Measurements from ENCODE around the gene KLHL17.
"Not testable (repeated sequence)": the region's sequence is repeated elsewhere in the genome, so short reads cannot be mapped to it uniquely, and the experiment has no call there.

- not testable (repeated sequence) for TF ChIP-seq MAX (CRISPR knock-in tag; IDR thresholded peaks at IDR 0.05); BMI1 (IDR thresholded peaks at IDR 0.05; ENCODE audit: low read length); ZNF766 (CRISPR knock-in tag; conservative IDR thresholded peaks at IDR 0.05); ESRRA (IDR thresholded peaks at IDR 0.05; ENCODE audit: borderline replicate concordance, low read depth)
- TF ChIP-seq, protein P1, sequence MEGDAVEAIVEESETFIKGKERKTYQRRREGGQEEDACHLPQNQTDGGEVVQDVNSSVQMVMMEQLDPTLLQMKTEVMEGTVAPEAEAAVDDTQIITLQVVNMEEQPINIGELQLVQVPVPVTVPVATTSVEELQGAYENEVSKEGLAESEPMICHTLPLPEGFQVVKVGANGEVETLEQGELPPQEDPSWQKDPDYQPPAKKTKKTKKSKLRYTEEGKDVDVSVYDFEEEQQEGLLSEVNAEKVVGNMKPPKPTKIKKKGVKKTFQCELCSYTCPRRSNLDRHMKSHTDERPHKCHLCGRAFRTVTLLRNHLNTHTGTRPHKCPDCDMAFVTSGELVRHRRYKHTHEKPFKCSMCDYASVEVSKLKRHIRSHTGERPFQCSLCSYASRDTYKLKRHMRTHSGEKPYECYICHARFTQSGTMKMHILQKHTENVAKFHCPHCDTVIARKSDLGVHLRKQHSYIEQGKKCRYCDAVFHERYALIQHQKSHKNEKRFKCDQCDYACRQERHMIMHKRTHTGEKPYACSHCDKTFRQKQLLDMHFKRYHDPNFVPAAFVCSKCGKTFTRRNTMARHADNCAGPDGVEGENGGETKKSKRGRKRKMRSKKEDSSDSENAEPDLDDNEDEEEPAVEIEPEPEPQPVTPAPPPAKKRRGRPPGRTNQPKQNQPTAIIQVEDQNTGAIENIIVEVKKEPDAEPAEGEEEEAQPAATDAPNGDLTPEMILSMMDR (IDR thresholded peaks at IDR 0.05 in 2 of 3, conservative IDR thresholded peaks at IDR 0.05 in 1 of 3; ENCODE audit: insufficient read depth in 2 of 3, low read depth in 1 of 3, low read length in 3 of 3), result not testable (repeated sequence)
These were observed 52.3 kb downstream of the KLHL17 start for GRCh38 chr1:1012736-1013104.
